ENCODE measurements around the gene DAZ3. TPM values are rescaled to one million over a fixed set of nuclear protein-coding genes. Genes with fewer than 3 reads are reported as not detected.
"Not testable (repeated sequence)": the region's sequence is repeated elsewhere in the genome, so short reads cannot be mapped to it uniquely, and the experiment has no call there.

The DAZ3 gene, protein sequence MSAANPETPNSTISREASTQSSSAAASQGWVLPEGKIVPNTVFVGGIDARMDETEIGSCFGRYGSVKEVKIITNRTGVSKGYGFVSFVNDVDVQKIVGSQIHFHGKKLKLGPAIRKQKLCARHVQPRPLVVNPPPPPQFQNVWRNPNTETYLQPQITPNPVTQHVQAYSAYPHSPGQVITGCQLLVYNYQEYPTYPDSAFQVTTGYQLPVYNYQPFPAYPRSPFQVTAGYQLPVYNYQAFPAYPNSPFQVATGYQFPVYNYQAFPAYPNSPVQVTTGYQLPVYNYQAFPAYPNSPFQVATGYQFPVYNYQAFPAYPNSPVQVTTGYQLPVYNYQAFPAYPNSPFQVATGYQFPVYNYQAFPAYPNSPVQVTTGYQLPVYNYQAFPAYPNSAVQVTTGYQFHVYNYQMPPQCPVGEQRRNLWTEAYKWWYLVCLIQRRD
- total RNA-seq (ENCODE audit: unreplicated experiment), result not detected
- long read RNA-seq, result 0 reads

DNA sequence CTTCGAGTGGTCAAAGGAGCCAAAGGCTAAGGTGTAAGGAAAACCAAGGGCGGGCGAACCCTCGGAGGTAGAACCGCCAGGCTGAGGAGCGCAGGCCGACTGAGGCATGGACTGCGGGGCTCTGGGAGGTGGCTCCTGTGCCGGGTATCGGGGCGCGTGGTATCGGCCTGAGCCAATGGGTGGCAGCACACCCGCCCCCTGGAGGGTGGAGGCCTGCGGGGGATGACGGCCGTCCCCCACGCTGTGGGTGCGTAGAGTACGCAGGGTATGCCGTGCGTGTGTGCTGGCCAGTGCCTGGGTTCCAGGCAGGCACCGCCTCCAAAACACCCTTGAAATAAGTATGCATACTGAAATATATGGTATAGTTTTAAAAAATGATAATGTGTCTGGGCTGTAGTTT is at the start of gene DAZ3:
Gene DAZ3, minus strand, starts transcription at position 101 of the 400 bp plus-strand sequence. CDS start 208 bp downstream, outside the sequence.
- H3K27ac Mint-ChIP-seq (ENCODE audit: unreplicated experiment); H3K4me1 Mint-ChIP-seq (ENCODE audit: unreplicated experiment); DNase-seq (ENCODE audit: low spot score); H3K36me3 Mint-ChIP-seq (ENCODE audit: low read depth, unreplicated experiment); H3K4me3 Mint-ChIP-seq (ENCODE audit: unreplicated experiment); H3K27me3 Mint-ChIP-seq (ENCODE audit: unreplicated experiment); H3K9me3 Mint-ChIP-seq (ENCODE audit: unreplicated experiment): not testable (repeated sequence)

DNA sequence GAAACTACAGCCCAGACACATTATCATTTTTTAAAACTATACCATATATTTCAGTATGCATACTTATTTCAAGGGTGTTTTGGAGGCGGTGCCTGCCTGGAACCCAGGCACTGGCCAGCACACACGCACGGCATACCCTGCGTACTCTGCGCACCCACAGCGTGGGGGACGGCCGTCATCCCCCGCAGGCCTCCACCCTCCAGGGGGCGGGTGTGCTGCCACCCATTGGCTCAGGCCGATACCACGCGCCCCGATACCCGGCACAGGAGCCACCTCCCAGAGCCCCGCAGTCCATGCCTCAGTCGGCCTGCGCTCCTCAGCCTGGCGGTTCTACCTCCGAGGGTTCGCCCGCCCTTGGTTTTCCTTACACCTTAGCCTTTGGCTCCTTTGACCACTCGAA is 20.4 kb upstream of the DAZ3 start, which contains the start of gene DAZ4:
Gene DAZ4, plus strand, starts transcription at position 301 of the 400 bp plus-strand sequence. CDS start 208 bp downstream, outside the sequence.
- not testable (repeated sequence) for H3K9me3 Mint-ChIP-seq (ENCODE audit: unreplicated experiment); H3K36me3 Mint-ChIP-seq (ENCODE audit: low read depth, unreplicated experiment); H3K4me3 Mint-ChIP-seq (ENCODE audit: unreplicated experiment); DNase-seq (ENCODE audit: low spot score); H3K27ac Mint-ChIP-seq (ENCODE audit: unreplicated experiment); H3K27me3 Mint-ChIP-seq (ENCODE audit: unreplicated experiment); H3K4me1 Mint-ChIP-seq (ENCODE audit: unreplicated experiment)

DNA sequence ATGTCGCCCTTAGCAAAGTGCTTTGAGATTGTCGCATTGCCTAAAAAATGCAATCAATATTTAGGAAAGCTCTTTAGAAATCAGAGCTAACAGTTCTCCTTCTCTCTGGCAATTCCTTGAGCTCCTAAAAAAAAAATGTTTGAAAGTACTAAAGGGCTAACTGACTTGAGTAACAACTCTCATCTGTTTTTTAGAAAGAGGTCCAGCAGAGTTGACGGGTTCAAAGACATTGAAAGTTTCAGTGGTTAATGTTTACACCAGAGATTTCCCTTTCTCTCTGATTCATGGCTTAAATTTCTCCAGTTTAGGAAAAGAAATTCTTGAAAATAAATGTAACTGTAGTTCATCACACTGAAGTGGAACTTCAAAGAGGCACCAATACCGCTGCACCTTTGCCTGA is 11.9 kb upstream of the DAZ3 start:
- H3K4me3 Mint-ChIP-seq (ENCODE audit: unreplicated experiment); H3K27ac Mint-ChIP-seq (ENCODE audit: unreplicated experiment); H3K9me3 Mint-ChIP-seq (ENCODE audit: unreplicated experiment); DNase-seq (ENCODE audit: low spot score); H3K4me1 Mint-ChIP-seq (ENCODE audit: unreplicated experiment); H3K27me3 Mint-ChIP-seq (ENCODE audit: unreplicated experiment); H3K36me3 Mint-ChIP-seq (ENCODE audit: low read depth, unreplicated experiment): not testable (repeated sequence)

DNA sequence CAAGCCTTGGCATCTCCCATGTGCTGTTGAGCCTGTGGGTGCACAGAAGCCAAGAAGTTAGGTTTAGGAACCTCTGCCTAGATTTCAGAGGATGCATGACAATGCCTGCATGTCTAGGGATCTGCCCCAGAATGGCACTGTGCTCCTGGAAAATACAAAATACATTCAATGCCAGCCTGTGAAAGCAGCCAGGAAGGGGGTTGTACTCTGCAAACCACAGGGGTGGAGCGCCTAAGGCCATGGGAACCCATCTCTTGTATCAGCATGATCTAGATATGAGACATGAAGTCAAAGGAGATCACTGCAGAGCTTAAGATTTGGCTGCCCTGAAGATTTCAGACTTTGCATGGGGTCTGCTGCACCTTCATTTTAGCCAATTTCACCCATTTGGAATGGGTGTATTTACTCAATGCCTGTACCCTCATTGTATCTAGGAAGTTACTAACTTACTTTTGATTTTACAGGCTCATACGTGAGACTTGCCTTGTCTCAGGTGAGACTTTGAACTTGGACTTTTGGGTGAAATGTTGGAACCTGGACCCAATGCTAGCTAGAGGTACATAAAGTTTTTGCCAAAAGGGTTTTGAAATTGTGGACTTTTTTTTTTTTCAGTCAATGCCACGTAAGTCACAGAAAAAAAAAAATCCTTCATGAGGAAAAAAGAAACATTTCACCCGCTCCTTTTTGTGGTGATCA is 11.1 kb upstream of the DAZ3 start:
- H3K27me3 Mint-ChIP-seq (ENCODE audit: unreplicated experiment); H3K4me3 Mint-ChIP-seq (ENCODE audit: unreplicated experiment): not testable (repeated sequence)

DNA sequence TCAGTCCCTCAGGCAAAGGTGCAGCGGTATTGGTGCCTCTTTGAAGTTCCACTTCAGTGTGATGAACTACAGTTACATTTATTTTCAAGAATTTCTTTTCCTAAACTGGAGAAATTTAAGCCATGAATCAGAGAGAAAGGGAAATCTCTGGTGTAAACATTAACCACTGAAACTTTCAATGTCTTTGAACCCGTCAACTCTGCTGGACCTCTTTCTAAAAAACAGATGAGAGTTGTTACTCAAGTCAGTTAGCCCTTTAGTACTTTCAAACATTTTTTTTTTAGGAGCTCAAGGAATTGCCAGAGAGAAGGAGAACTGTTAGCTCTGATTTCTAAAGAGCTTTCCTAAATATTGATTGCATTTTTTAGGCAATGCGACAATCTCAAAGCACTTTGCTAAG is 8.6 kb upstream of the DAZ3 start:
- not testable (repeated sequence) for DNase-seq (ENCODE audit: low spot score); H3K27ac Mint-ChIP-seq (ENCODE audit: unreplicated experiment); H3K4me3 Mint-ChIP-seq (ENCODE audit: unreplicated experiment); H3K27me3 Mint-ChIP-seq (ENCODE audit: unreplicated experiment); H3K36me3 Mint-ChIP-seq (ENCODE audit: low read depth, unreplicated experiment); H3K4me1 Mint-ChIP-seq (ENCODE audit: unreplicated experiment); H3K9me3 Mint-ChIP-seq (ENCODE audit: unreplicated experiment)

More for the DNA sequence above, 11.1 kb upstream of the DAZ3 start:
- H3K36me3 Mint-ChIP-seq (ENCODE audit: low read depth, unreplicated experiment); H3K27ac Mint-ChIP-seq (ENCODE audit: unreplicated experiment); H3K4me1 Mint-ChIP-seq (ENCODE audit: unreplicated experiment); DNase-seq (ENCODE audit: low spot score); H3K9me3 Mint-ChIP-seq (ENCODE audit: unreplicated experiment): not testable (repeated sequence)

Other genes with a start within 250 kb of the DAZ3 start
- not detected for gene BPY2B, start 195.4 kb downstream of the DAZ3 start, total RNA-seq (ENCODE audit: unreplicated experiment)
- not detected for gene DAZ4, start 20.5 kb upstream of the DAZ3 start, total RNA-seq (ENCODE audit: unreplicated experiment)
- not detected for gene BPY2C, start 238.7 kb upstream of the DAZ3 start, total RNA-seq (ENCODE audit: unreplicated experiment)